ENCODE measurements around the gene BRCA2.

BRCA2 gene

GRCh38 chr13:32381539-32381938 is 66.2 kb downstream of the BRCA2 start:
- TF ChIP-seq POLR2A (IDR thresholded peaks at IDR 0.05; ENCODE audit: low read depth, low read length) = no peak
- FAIRE-seq = no peak
- no peak for DNase-seq (ENCODE audit: insufficient read length, low spot score)

- DNase-seq (ENCODE audit: insufficient read length, low spot score) = no peak
- no peak for FAIRE-seq
- TF ChIP-seq POLR2A (IDR thresholded peaks at IDR 0.05; ENCODE audit: low read depth, low read length) = no peak
Observed at GRCh38 chr13:32383836-32384618, 68.7 kb downstream of the BRCA2 start.

GRCh38 chr13:32384702-32385101 is 69.4 kb downstream of the BRCA2 start:
- FAIRE-seq (no peak), DNase-seq (ENCODE audit: insufficient read length, low spot score) (no peak)
- no peak for TF ChIP-seq POLR2A (IDR thresholded peaks at IDR 0.05; ENCODE audit: low read depth, low read length)

GRCh38 chr13:32385410-32385809 is 70.1 kb downstream of the BRCA2 start:
- no peak for TF ChIP-seq POLR2A (IDR thresholded peaks at IDR 0.05; ENCODE audit: low read depth, low read length)
- DNase-seq (ENCODE audit: insufficient read length, low spot score) (no peak), FAIRE-seq (no peak)

- no peak for TF ChIP-seq POLR2A (IDR thresholded peaks at IDR 0.05; ENCODE audit: low read depth, low read length)
- DNase-seq (ENCODE audit: insufficient read length, low spot score) (no peak), FAIRE-seq (no peak)
Observed at GRCh38 chr13:32390048-32390447, 74.7 kb downstream of the BRCA2 start.

GRCh38 chr13:32390484-32390883 is 75.2 kb downstream of the BRCA2 start:
- FAIRE-seq = no peak
- no peak for TF ChIP-seq POLR2A (IDR thresholded peaks at IDR 0.05; ENCODE audit: low read depth, low read length)

GRCh38 chr13:32391101-32391619 is 75.9 kb downstream of the BRCA2 start:
- DNase-seq (ENCODE audit: insufficient read length, low spot score) (no peak), FAIRE-seq (no peak)
- no peak for TF ChIP-seq POLR2A (IDR thresholded peaks at IDR 0.05; ENCODE audit: low read depth, low read length)

More at GRCh38 chr13:32390484-32390883, 75.2 kb downstream of the BRCA2 start:
- no peak for DNase-seq (ENCODE audit: insufficient read length, low spot score)

- no peak for TF ChIP-seq POLR2A (IDR thresholded peaks at IDR 0.05; ENCODE audit: low read depth, low read length)
- no peak for FAIRE-seq
- DNase-seq (ENCODE audit: insufficient read length, low spot score) = no peak
Observed at GRCh38 chr13:32403108-32403507, 87.8 kb downstream of the BRCA2 start.

GRCh38 chr13:32407854-32408253 is 92.5 kb downstream of the BRCA2 start:
- no peak for FAIRE-seq
- TF ChIP-seq POLR2A (IDR thresholded peaks at IDR 0.05; ENCODE audit: low read depth, low read length) = no peak
- no peak for DNase-seq (ENCODE audit: insufficient read length, low spot score)

GRCh38 chr13:32408296-32409000 is 93.1 kb downstream of the BRCA2 start:
- DNase-seq (ENCODE audit: insufficient read length, low spot score) (no peak), FAIRE-seq (no peak)
- no peak for TF ChIP-seq POLR2A (IDR thresholded peaks at IDR 0.05; ENCODE audit: low read depth, low read length)

- TF ChIP-seq POLR2A (IDR thresholded peaks at IDR 0.05; ENCODE audit: low read depth, low read length) = no peak
- DNase-seq (ENCODE audit: insufficient read length, low spot score) (no peak), FAIRE-seq (no peak)
Observed at GRCh38 chr13:32409001-32409313, 93.6 kb downstream of the BRCA2 start.

GRCh38 chr13:32409561-32410421 is 94.5 kb downstream of the BRCA2 start:
- TF ChIP-seq POLR2A (IDR thresholded peaks at IDR 0.05; ENCODE audit: low read depth, low read length) = no peak
- FAIRE-seq (no peak), DNase-seq (ENCODE audit: insufficient read length, low spot score) (no peak)

- TF ChIP-seq POLR2A (IDR thresholded peaks at IDR 0.05; ENCODE audit: low read depth, low read length) = no peak
- FAIRE-seq = no peak
- no peak for DNase-seq (ENCODE audit: insufficient read length, low spot score)
Observed at GRCh38 chr13:32413284-32413683, 98.0 kb downstream of the BRCA2 start.

GRCh38 chr13:32414580-32414979 is 99.3 kb downstream of the BRCA2 start:
- FAIRE-seq (no peak), DNase-seq (ENCODE audit: insufficient read length, low spot score) (no peak)
- TF ChIP-seq POLR2A (IDR thresholded peaks at IDR 0.05; ENCODE audit: low read depth, low read length) = no peak

All from H54 (cell line).